Epithelial cell of proximal tubule (primary cell): ENCODE results near the gene PAK1. TPM values are rescaled to one million over a fixed set of nuclear protein-coding genes. Genes with fewer than 3 reads are reported as not detected.

Source experiments
- DNase-seq: peaks from one replicate; pipeline ENCODE4 v3.0.0-alpha.2; 2011; ENCODE audit warnings: low read depth
- H3K4me3 ChIP-seq: 2 replicates; pipeline ENCODE4 v1.5.1; 2011; ENCODE audit warnings: low read depth, mild to moderate bottlenecking, low read length
- CTCF ChIP-seq: conservative IDR thresholded peaks from 2 replicates; pipeline ENCODE4 v1.5.1; 2012; ENCODE audit warnings: low read depth, mild to moderate bottlenecking, low read length
- total RNA-seq: library from RNA; depleted of rRNA; stranded (reverse); fragments of >200 nt; gene quantifications from 2 replicates; pipeline ENCODE4 v1.2.3, GENCODE V29; 2015

Gene PAK1
- total RNA-seq, 1 donor from 2014 or later, result 38.8 TPM

GRCh38 chr11:77401486-77402217 is 72.2 kb downstream of the PAK1 start:
- no peak for DNase-seq
- H3K4me3 ChIP-seq, result no peak overlapping the region
- TF ChIP-seq CTCF, result no peak

GRCh38 chr11:77400775-77401449 is 73.0 kb downstream of the PAK1 start:
- no peak overlapping the region for H3K4me3 ChIP-seq
- DNase-seq, result no peak
- TF ChIP-seq CTCF, result no peak

- no peak for DNase-seq
- TF ChIP-seq CTCF, result no peak
- H3K4me3 ChIP-seq, result no peak overlapping the region
Measured at GRCh38 chr11:77400271-77400670, 73.6 kb downstream of the PAK1 start.

GRCh38 chr11:77397631-77398030 is 76.3 kb downstream of the PAK1 start:
- no peak for DNase-seq
- no peak for TF ChIP-seq CTCF
- no peak overlapping the region for H3K4me3 ChIP-seq

- no peak for TF ChIP-seq CTCF
- DNase-seq, result no peak
Measured at GRCh38 chr11:77396911-77397310, 77.0 kb downstream of the PAK1 start.

GRCh38 chr11:77396305-77396704 is 77.6 kb downstream of the PAK1 start:
- no peak overlapping the region for H3K4me3 ChIP-seq
- no peak for TF ChIP-seq CTCF
- no peak for DNase-seq

More at GRCh38 chr11:77396911-77397310, 77.0 kb downstream of the PAK1 start:
- H3K4me3 ChIP-seq, result no peak overlapping the region
